H9 (cell line): ENCODE measurements around the gene CHST2. TPM values are rescaled to one million over a fixed set of nuclear protein-coding genes. Genes with fewer than 3 reads are reported as not detected.

ENCODE experiments used
- DNase-seq: peaks from one replicate; pipeline ENCODE4 v3.0.0-alpha.2; 2017
- H2AFZ ChIP-seq: one replicate; pipeline ENCODE4 v1.6.1; 2013; ENCODE audit warnings: mild to moderate bottlenecking, low read length, control low read depth, moderate library complexity
- H2AK5ac ChIP-seq: 2 replicates; pipeline ENCODE4 v1.6.1; 2013; ENCODE audit warnings: low read length, control low read depth, mixed read lengths; ENCODE audit not compliant: insufficient read length
- H2BK120ac ChIP-seq: one replicate; pipeline ENCODE4 v1.6.1; 2013; ENCODE audit warnings: low read depth, mild to moderate bottlenecking, low read length, control low read depth, inconsistent platforms; ENCODE audit not compliant: poor library complexity, severe bottlenecking
- H2BK12ac ChIP-seq: 2 replicates; pipeline ENCODE4 v1.6.1; 2013; ENCODE audit warnings: low read length, control low read depth, mixed read lengths, low read depth; ENCODE audit not compliant: insufficient read length
- H2BK15ac ChIP-seq: 2 replicates; pipeline ENCODE4 v1.6.1; 2013; ENCODE audit warnings: low read depth, low read length, control low read depth
- H2BK20ac ChIP-seq: one replicate; pipeline ENCODE4 v1.6.1; 2013; ENCODE audit warnings: low read depth, mild to moderate bottlenecking, low read length, control low read depth, inconsistent platforms; ENCODE audit not compliant: poor library complexity, severe bottlenecking
- H2BK5ac ChIP-seq: 2 replicates; pipeline ENCODE4 v1.6.1; 2013; ENCODE audit warnings: low read length, control low read depth, mixed read lengths; ENCODE audit not compliant: insufficient read length
- H3K14ac ChIP-seq: 2 replicates; pipeline ENCODE4 v1.6.1; 2013; ENCODE audit warnings: low read length, control low read depth; ENCODE audit not compliant: insufficient read depth
- H3K18ac ChIP-seq: 2 replicates; pipeline ENCODE4 v1.6.1; 2013; ENCODE audit warnings: low read depth, mild to moderate bottlenecking, mixed read lengths, low read length, control low read depth; ENCODE audit not compliant: insufficient read length
- H3K23ac ChIP-seq: 2 replicates; pipeline ENCODE4 v1.6.1; 2013; ENCODE audit warnings: low read length, control low read depth, mixed read lengths, low read depth; ENCODE audit not compliant: insufficient read length
- H3K23me2 ChIP-seq: 2 replicates; pipeline ENCODE4 v1.6.1; 2013; ENCODE audit warnings: low read depth, mild to moderate bottlenecking, mixed read lengths, low read length, control low read depth; ENCODE audit not compliant: insufficient read length, poor library complexity, severe bottlenecking
- H3K27ac ChIP-seq: 2 replicates; pipeline ENCODE4 v1.5.1; 2013; ENCODE audit warnings: low read length, control low read depth, mixed read lengths, low read depth; ENCODE audit not compliant: insufficient read length
- H3K27me3 ChIP-seq: 2 replicates; pipeline ENCODE4 v1.6.1; 2013; ENCODE audit warnings: low read length, control low read depth, inconsistent platforms; ENCODE audit not compliant: insufficient read depth
- H3K4ac ChIP-seq: 2 replicates; pipeline ENCODE4 v1.6.1; 2013; ENCODE audit warnings: low read depth, mild to moderate bottlenecking, control low read depth, inconsistent platforms, low read length, moderate library complexity
- H3K4me1 ChIP-seq: 2 replicates; pipeline ENCODE4 v1.6.1; 2013; ENCODE audit warnings: low read length, control low read depth, inconsistent platforms; ENCODE audit not compliant: insufficient read depth
- H3K4me2 ChIP-seq: 2 replicates; pipeline ENCODE4 v1.6.1; 2013; ENCODE audit warnings: low read length, control low read depth, mixed read lengths; ENCODE audit not compliant: insufficient read length, insufficient read depth
- H3K56ac ChIP-seq: 2 replicates; pipeline ENCODE4 v1.6.1; 2013; ENCODE audit warnings: low read depth, mild to moderate bottlenecking, mixed read lengths, low read length, control low read depth; ENCODE audit not compliant: insufficient read length
- H3K79me1 ChIP-seq: 2 replicates; pipeline ENCODE4 v1.6.1; 2013; ENCODE audit warnings: low read depth, mild to moderate bottlenecking, moderate library complexity, low read length, control low read depth, inconsistent platforms; ENCODE audit not compliant: insufficient read depth, poor library complexity, severe bottlenecking
- H3K79me2 ChIP-seq: 2 replicates; pipeline ENCODE4 v1.6.1; 2013; ENCODE audit warnings: low read length, control low read depth, inconsistent platforms; ENCODE audit not compliant: insufficient read depth
- H3K9ac ChIP-seq: 2 replicates; pipeline ENCODE4 v1.6.1; 2013; ENCODE audit warnings: low read length, control low read depth, mixed read lengths; ENCODE audit not compliant: insufficient read length; ENCODE audit errors: extremely low read depth
- H3K9me3 ChIP-seq: one replicate; pipeline ENCODE4 v1.6.1; 2013; ENCODE audit warnings: low read depth, low read length, inconsistent platforms; ENCODE audit not compliant: control insufficient read depth
- H3T11ph ChIP-seq: one replicate; pipeline ENCODE4 v1.6.1; 2013; ENCODE audit warnings: mild to moderate bottlenecking, low read length, control low read depth, inconsistent platforms
- H4K20me1 ChIP-seq: one replicate; pipeline ENCODE4 v1.6.1; 2013; ENCODE audit not compliant: control insufficient read depth, insufficient read length, insufficient read depth
- H4K5ac ChIP-seq: 2 replicates; pipeline ENCODE4 v1.6.1; 2013; ENCODE audit warnings: low read depth, mild to moderate bottlenecking, mixed read lengths, low read length, control low read depth; ENCODE audit not compliant: insufficient read length
- H4K8ac ChIP-seq: replicated peaks from 2 replicates; pipeline ENCODE4 v1.6.1; 2013; ENCODE audit warnings: low read length, control low read depth, mixed read lengths, low read depth; ENCODE audit not compliant: insufficient read length
- H4K91ac ChIP-seq: 2 replicates; pipeline ENCODE4 v1.6.1; 2013; ENCODE audit warnings: low read depth, mild to moderate bottlenecking, moderate library complexity, mixed read lengths, low read length, control low read depth; ENCODE audit not compliant: insufficient read length
- H3K27ac Mint-ChIP-seq, 3 experiments: 2 replicates in 2 of 3; 3 replicates in 1 of 3; pipeline ENCODE4 v1.8.0; 2020 to 2021; ENCODE audit warnings: mixed read lengths in 3 of 3, mild to moderate bottlenecking in 1 of 3, moderate library complexity in 1 of 3
- H3K27me3 Mint-ChIP-seq: 2 replicates; pipeline ENCODE4 v1.8.0; 2021; ENCODE audit warnings: low read depth, mild to moderate bottlenecking, moderate library complexity, mixed read lengths
- H3K36me3 Mint-ChIP-seq, 3 experiments: 2 replicates in 2 of 3; 3 replicates in 1 of 3; pipeline ENCODE4 v1.8.0; 2020 to 2021; ENCODE audit warnings: low read depth in 3 of 3, mixed read lengths in 3 of 3; ENCODE audit not compliant: insufficient read depth in 1 of 3
- H3K4me1 Mint-ChIP-seq, 2 experiments: 2 replicates each; pipeline ENCODE4 v1.8.0; 2020; ENCODE audit warnings: mixed read lengths in 2 of 2
- H3K4me3 Mint-ChIP-seq, 2 experiments: 2 replicates in 1 of 2; 3 replicates in 1 of 2; pipeline ENCODE4 v1.8.0; 2020 to 2021; ENCODE audit warnings: mild to moderate bottlenecking in 2 of 2, mixed read lengths in 2 of 2, moderate library complexity in 1 of 2
- H3K9me3 Mint-ChIP-seq, 2 experiments: 2 replicates in 1 of 2; 3 replicates in 1 of 2; pipeline ENCODE4 v1.8.0; 2020; ENCODE audit warnings: mild to moderate bottlenecking in 2 of 2, mixed read lengths in 2 of 2, moderate library complexity in 1 of 2
- WGBS: extraction: QIAGEN DNeasy Blood & Tissue Kit; methylation state at CpG from one replicate; pipeline ENCODE4 v1.1.7; 2013; ENCODE audit warnings: missing lambda C conversion rate, low lambda C conversion rate, mixed read lengths; ENCODE audit not compliant: insufficient read length; ENCODE audit errors: extremely low coverage; 5-methylcytosine and 5-hydroxymethylcytosine counted together
- total RNA-seq: library from RNA; stranded (reverse); gene quantifications from 2 replicates; pipeline ENCODE4 v1.2.1, GENCODE V29; 2021
- TF ChIP-seq, protein P1 (sequence below): fragments of 200-600 bp; sonication (generic); conservative IDR thresholded peaks from 3 replicates; pipeline ENCODE4 v1.8.0; 2021; ENCODE audit warnings: antibody characterized with exemption, mild to moderate bottlenecking

CHST2 gene
- total RNA-seq, 1 experiment from 2014 or later = 5.8 TPM

DNA sequence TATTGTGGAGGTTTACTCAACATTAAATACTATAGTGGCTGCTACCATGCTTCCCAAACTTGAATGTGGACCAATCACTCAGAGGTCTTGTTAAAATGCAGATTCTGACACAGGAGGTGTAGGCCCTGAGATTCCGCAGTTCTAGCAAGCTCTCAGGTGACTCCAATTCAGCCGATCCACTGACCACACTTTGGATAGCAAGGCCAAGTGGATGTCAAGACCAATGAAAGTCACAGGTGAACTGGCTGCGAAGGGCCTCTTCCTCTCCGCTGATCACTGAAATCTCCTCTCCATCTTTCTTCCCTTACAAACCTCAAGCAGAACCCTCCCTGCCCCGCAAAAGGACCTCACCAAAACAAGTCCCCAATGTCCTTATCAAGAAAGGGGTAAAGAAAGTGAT is 9.2 kb upstream of the CHST2 start:
- H4K8ac ChIP-seq = no peak overlapping the region
- H3K18ac ChIP-seq = no peak overlapping the region
- no peaks in the 10 kb centered on the region for H3K79me1 ChIP-seq
- H3K4me2 ChIP-seq = no peak overlapping the region
- TF ChIP-seq, protein P1, sequence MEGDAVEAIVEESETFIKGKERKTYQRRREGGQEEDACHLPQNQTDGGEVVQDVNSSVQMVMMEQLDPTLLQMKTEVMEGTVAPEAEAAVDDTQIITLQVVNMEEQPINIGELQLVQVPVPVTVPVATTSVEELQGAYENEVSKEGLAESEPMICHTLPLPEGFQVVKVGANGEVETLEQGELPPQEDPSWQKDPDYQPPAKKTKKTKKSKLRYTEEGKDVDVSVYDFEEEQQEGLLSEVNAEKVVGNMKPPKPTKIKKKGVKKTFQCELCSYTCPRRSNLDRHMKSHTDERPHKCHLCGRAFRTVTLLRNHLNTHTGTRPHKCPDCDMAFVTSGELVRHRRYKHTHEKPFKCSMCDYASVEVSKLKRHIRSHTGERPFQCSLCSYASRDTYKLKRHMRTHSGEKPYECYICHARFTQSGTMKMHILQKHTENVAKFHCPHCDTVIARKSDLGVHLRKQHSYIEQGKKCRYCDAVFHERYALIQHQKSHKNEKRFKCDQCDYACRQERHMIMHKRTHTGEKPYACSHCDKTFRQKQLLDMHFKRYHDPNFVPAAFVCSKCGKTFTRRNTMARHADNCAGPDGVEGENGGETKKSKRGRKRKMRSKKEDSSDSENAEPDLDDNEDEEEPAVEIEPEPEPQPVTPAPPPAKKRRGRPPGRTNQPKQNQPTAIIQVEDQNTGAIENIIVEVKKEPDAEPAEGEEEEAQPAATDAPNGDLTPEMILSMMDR = no peak
- no peak overlapping the region for H2BK12ac ChIP-seq
- no peak overlapping the region for H3K4ac ChIP-seq
- no peak overlapping the region for H4K5ac ChIP-seq
- peaks cover 6% of the 10 kb centered on the region for H3K27me3 Mint-ChIP-seq
- no peaks in the 10 kb centered on the region for H3K79me2 ChIP-seq
- no peak overlapping the region for H2AFZ ChIP-seq
- H4K91ac ChIP-seq = no peak overlapping the region
- no peak overlapping the region for H2BK15ac ChIP-seq
- H3K14ac ChIP-seq = no peak overlapping the region
- H3K4me3 Mint-ChIP-seq = no peak overlapping the region
- no peaks in the 10 kb centered on the region for H3K27me3 ChIP-seq
- no peaks in the 10 kb centered on the region for H4K20me1 ChIP-seq
- no peak overlapping the region for H3K27ac ChIP-seq
- H3K9me3 ChIP-seq = peaks cover 5% of the 10 kb centered on the region
- H3K56ac ChIP-seq = no peak overlapping the region
- peaks cover 16 to 17% of the 10 kb centered on the region in 2 experiments for H3K9me3 Mint-ChIP-seq
- no peak for DNase-seq
- no peak overlapping the region for H2BK120ac ChIP-seq
- H2AK5ac ChIP-seq = no peak overlapping the region
- no peak overlapping the region for H3T11ph ChIP-seq
- H3K4me1 Mint-ChIP-seq = no peaks in the 10 kb centered on the region
- no CpG with 5 or more reads among the region's 5 CpGs for WGBS
- H3K36me3 Mint-ChIP-seq = peaks cover 3 to 14% (median 6%) of the 10 kb centered on the region in 3 experiments; a peak in 4 of 7 replicates
- H3K27ac Mint-ChIP-seq = no peak overlapping the region
- H2BK20ac ChIP-seq = no peak overlapping the region
- H3K4me1 ChIP-seq = no peaks in the 10 kb centered on the region
- no peak overlapping the region for H2BK5ac ChIP-seq
- no peaks in the 10 kb centered on the region for H3K23me2 ChIP-seq
- no peak overlapping the region for H3K9ac ChIP-seq
- no peak overlapping the region for H3K23ac ChIP-seq
